Right lobe of liver (tissue), 6 donors: ENCODE data around the gene RALGAPB. TPM values are rescaled to one million over a fixed set of nuclear protein-coding genes. Genes with fewer than 3 reads are reported as not detected.

Experiments used
- ATAC-seq, 4 donors: fragments of 200-7000 bp; cut with Tn5 transposase; one replicate each; pipeline ENCODE4 v1.9.1; 2020; ENCODE audit warnings: mild to moderate bottlenecking in 4 of 4, moderate library complexity in 4 of 4
- DNase-seq, 3 donors: peaks; one replicate each; pipeline ENCODE4 v3.0.0-alpha.2; 2020
- H3K27ac ChIP-seq, 3 donors: fragments of 200-600 bp; one replicate each; pipeline ENCODE4 v1.8.0; 2022
- H3K27me3 ChIP-seq, 2 donors: fragments of 200-600 bp; one replicate each; pipeline ENCODE4 v1.8.0; 2022
- H3K36me3 ChIP-seq, 4 donors: fragments of 200-600 bp; sonication (generic) in 1 of 4; one replicate each; pipeline versions ENCODE4 v1.5.1 to v1.8.0; 2017 to 2022; ENCODE audit warnings: control low read depth in 1 of 4
- H3K4me1 ChIP-seq, 4 donors: fragments of 200-600 bp; sonication (generic) in 1 of 4; one replicate each; pipeline versions ENCODE4 v1.5.1 to v1.8.0; 2017 to 2022; ENCODE audit warnings: control low read depth in 1 of 4
- H3K4me3 ChIP-seq, 3 donors: fragments of 200-600 bp; one replicate each; pipeline ENCODE4 v1.8.0; 2022
- H3K9me3 ChIP-seq, 4 donors: fragments of 200-600 bp; sonication (generic) in 1 of 4; one replicate each; pipeline versions ENCODE4 v1.5.1 to v1.8.0; 2017 to 2022; ENCODE audit warnings: control low read depth in 1 of 4
- POLR2A ChIP-seq: fragments of 450-650 bp; IDR thresholded peaks from one replicate; pipeline ENCODE4 v1.6.1; 2017; ENCODE audit warnings: antibody characterized with exemption, mild to moderate bottlenecking
- WGBS: methylation state at CpG from one replicate; pipeline ENCODE4 v1.1.6; 2018; ENCODE audit warnings: low coverage, low lambda C conversion rate; ENCODE audit not compliant: insufficient coverage; ENCODE audit errors: missing lambda C conversion rate; 5-methylcytosine and 5-hydroxymethylcytosine counted together
- intact Hi-C, 2 donors: fragments of 100-400 bp; cut with DNase I; formaldehyde crosslinking; loops; one replicate each; pipeline versions ENCODE4 v1.11.2 to v1.14.1; 2022
- total RNA-seq, 6 experiments: library from RNA; depleted of rRNA in 2 of 6; stranded (reverse); fragments of >200 nt in 2 of 6; fragmentation: NEBNext Ultra II Directional in 3 of 6; extraction: Animal tissue kit (Norgen Biotek cat#: 25700) in 3 of 6; gene quantifications; one replicate each; pipeline versions ENCODE4 v1.1.0 to v1.2.4, GENCODE V29; 2016 to 2023
- TF ChIP-seq, protein P1 (sequence below), 4 donors: fragments of 200-600 bp in 3 of 4; fragments of 450-650 bp in 1 of 4; IDR thresholded peaks; one replicate each; pipeline versions ENCODE4 v1.5.1 to v1.8.0; 2016 to 2022; ENCODE audit warnings: antibody characterized with exemption in 4 of 4, mild to moderate bottlenecking in 2 of 4
- donor health status: DM: no; HTN: yes; CAD: no.
- donor health status: DM: no; HTN: no; CAD: no.
- donor health status: DM: no; HTN: no; CAD: no.
- donor health status: DM: no; HTN: yes; CAD: no.
- donor health status: DM: no; HTN: yes; CAD: no.

RALGAPB gene
- total RNA-seq, 6 experiments from 2014 or later, result 9.7 to 16.0 (median 12.9) TPM

DNA sequence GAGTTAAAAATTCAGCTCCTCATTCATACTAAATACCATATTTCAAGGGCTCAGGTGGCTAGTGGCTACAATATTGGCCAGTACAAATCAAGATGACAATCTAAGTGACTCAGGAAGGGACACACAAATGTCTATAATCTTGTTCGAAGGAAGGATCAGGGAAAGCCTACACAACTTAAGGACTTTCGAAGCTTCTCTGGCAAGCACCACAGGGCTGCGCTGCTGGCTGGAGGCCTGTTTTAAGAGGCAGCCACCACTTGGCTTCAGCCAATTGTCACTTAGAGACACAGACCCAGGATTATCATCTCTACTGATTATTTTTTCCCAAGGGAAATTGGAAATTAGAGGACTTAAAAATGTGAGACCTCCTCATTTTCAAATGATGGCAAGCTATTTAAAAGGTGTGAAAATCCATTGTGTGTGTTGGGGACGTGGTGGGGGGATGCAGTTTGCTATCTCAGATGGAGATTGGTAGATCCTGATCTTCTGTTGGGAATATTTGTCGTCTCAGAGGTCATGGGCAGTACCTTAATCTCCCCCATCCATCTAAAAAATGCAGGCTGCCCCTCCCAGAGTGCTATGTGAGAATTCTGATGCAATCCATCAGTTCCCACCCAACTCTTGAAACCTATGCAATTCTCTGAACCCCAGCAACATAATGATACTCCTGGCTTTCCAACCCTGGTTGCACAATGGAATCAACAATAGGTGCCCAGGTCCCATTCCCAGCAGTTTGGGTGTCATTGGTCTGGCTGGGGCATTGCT, 140.3 kb downstream of the RALGAPB start:
- intact Hi-C loops, result no loop called here
- Histone ChIP-seq H3K9me3 (no peaks in the 10 kb centered on the region), H3K27ac (no peak overlapping the region), H3K4me1 (no peaks in the 10 kb centered on the region), H3K4me3 (no peak overlapping the region), H3K27me3 (no peaks in the 10 kb centered on the region), H3K36me3 (no peaks in the 10 kb centered on the region)
- ATAC-seq (no peak), DNase-seq (no peak)
- TF ChIP-seq POLR2A, result no peak
- TF ChIP-seq, protein P1, sequence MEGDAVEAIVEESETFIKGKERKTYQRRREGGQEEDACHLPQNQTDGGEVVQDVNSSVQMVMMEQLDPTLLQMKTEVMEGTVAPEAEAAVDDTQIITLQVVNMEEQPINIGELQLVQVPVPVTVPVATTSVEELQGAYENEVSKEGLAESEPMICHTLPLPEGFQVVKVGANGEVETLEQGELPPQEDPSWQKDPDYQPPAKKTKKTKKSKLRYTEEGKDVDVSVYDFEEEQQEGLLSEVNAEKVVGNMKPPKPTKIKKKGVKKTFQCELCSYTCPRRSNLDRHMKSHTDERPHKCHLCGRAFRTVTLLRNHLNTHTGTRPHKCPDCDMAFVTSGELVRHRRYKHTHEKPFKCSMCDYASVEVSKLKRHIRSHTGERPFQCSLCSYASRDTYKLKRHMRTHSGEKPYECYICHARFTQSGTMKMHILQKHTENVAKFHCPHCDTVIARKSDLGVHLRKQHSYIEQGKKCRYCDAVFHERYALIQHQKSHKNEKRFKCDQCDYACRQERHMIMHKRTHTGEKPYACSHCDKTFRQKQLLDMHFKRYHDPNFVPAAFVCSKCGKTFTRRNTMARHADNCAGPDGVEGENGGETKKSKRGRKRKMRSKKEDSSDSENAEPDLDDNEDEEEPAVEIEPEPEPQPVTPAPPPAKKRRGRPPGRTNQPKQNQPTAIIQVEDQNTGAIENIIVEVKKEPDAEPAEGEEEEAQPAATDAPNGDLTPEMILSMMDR (IDR thresholded peaks at IDR 0.05), result no peak
- 17% methylated on average over 4 of the region's 5 CpGs for WGBS

DNA sequence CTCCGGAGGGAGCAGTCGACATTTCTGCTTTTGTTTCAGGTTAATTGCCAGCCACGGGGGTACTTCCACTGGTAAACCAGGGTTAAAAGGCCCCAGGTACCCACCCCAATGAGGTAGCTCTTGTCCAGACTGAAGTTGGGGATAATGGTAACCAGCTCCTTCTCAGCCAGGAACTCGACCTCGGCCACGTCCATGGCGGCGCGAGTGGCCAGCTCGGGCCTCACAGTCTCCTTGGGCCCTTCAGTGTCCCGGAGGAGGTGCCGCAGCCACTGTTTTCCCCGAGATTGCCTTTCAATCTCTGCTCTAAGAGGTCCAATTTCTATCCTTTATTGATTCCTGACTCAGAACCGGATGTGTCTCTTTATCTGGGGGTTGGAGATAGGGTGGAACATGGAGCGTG, 142.6 kb downstream of the RALGAPB start:
- 74% methylated on average over 13 of the region's 15 CpGs for WGBS
- intact Hi-C loops, result no loop called here
- TF ChIP-seq POLR2A, result no peak
- TF ChIP-seq, protein P1 (IDR thresholded peaks at IDR 0.05), result no peak

GRCh38 chr20:38616457-38616856, 143.8 kb downstream of the RALGAPB start:
- 92% methylated on average over 3 of the region's 4 CpGs for whole genome bisulfite sequencing
- ATAC-seq, result no peak
- no peak overlapping the region for H3K27ac ChIP-seq
- no peaks in the 10 kb centered on the region for H3K4me1 ChIP-seq
- H3K4me3 ChIP-seq, result no peak overlapping the region
- DNase-seq, result no peak
- no peak for TF ChIP-seq POLR2A
- TF ChIP-seq, protein P1 (IDR thresholded peaks at IDR 0.05), result no peak
- H3K36me3 ChIP-seq, result no peaks in the 10 kb centered on the region
- H3K9me3 ChIP-seq, result no peaks in the 10 kb centered on the region
- H3K27me3 ChIP-seq, result no peaks in the 10 kb centered on the region
- intact Hi-C loops, result no loop called here

More for the DNA sequence above, 142.6 kb downstream of the RALGAPB start:
- Histone ChIP-seq H3K9me3 (no peaks in the 10 kb centered on the region), H3K27ac (no peak overlapping the region), H3K4me1 (no peaks in the 10 kb centered on the region), H3K4me3 (no peak overlapping the region), H3K27me3 (no peaks in the 10 kb centered on the region), H3K36me3 (no peaks in the 10 kb centered on the region)
- ATAC-seq, result no peak
- no peak for DNase-seq

- TF ChIP-seq POLR2A, result no peak
- TF ChIP-seq, protein P1 (IDR thresholded peaks at IDR 0.05), result no peak
- Histone ChIP-seq H3K4me3 (no peak overlapping the region), H3K9me3 (no peaks in the 10 kb centered on the region), H3K36me3 (no peaks in the 10 kb centered on the region), H3K27ac (no peak overlapping the region), H3K4me1 (no peaks in the 10 kb centered on the region), H3K27me3 (no peaks in the 10 kb centered on the region)
- intact Hi-C loops, result no loop called here
- ATAC-seq (no peak), DNase-seq (no peak)
- 51% methylated on average over 8 of the region's 16 CpGs for WGBS
These were observed 144.6 kb downstream of the RALGAPB start for GRCh38 chr20:38617011-38617829.
